BLaER1 (cell line): ENCODE results near the gene SDR42E2.

ENCODE experiments used
- H3K27ac ChIP-seq: shearing (Covaris generic); formaldehyde crosslinking; 2 replicates; pipeline ENCODE4 v1.8.1; 2022
- H3K27me3 ChIP-seq: shearing (Covaris generic); formaldehyde crosslinking; 2 replicates; pipeline ENCODE4 v1.8.1; 2022
- H3K36me3 ChIP-seq: shearing (Covaris generic); formaldehyde crosslinking; 2 replicates; pipeline ENCODE4 v1.8.1; 2022
- H3K4me1 ChIP-seq: shearing (Covaris generic); formaldehyde crosslinking; 2 replicates; pipeline ENCODE4 v1.8.1; 2022
- H3K4me2 ChIP-seq: shearing (Covaris generic); formaldehyde crosslinking; 2 replicates; pipeline ENCODE4 v1.8.1; 2022
- H3K4me3 ChIP-seq: shearing (Covaris generic); formaldehyde crosslinking; 2 replicates; pipeline ENCODE4 v1.8.1; 2022
- H3K9ac ChIP-seq: shearing (Covaris generic); formaldehyde crosslinking; 2 replicates; pipeline ENCODE4 v1.8.1; 2022
- H3K9me3 ChIP-seq: shearing (Covaris generic); formaldehyde crosslinking; 2 replicates; pipeline ENCODE4 v1.8.1; 2022
- H4K20me1 ChIP-seq: shearing (Covaris generic); formaldehyde crosslinking; 2 replicates; pipeline ENCODE4 v1.8.1; 2022
- Cebpa-rat ChIP-seq: shearing (Covaris generic); IDR thresholded peaks from 2 replicates; pipeline ENCODE4 v1.8.1; 2022

The SDR42E2 gene

DNA sequence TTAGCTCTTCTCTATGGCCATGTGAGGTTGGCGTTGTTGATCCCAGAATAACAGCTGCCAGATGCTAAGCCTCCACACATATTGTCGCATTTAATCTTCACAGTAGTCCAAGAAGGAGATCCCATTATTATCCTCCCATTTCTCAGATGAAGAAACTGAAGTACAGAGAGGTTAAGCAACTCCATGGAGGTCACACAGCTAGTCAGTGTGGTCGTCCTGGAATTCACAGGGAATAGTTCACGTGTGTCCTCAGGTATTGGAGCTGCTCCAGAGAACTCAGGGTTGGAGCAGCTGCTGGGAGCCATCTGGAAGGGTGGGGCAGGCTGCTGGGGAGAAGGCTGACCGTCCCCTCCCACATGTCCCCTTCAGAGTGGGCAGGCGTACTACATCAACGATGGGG lies 19.5 kb downstream of the SDR42E2 start:
- no peaks in the 10 kb centered on the region for H3K27me3 ChIP-seq
- H3K9ac ChIP-seq: no peak overlapping the region
- no peak overlapping the region for H3K4me3 ChIP-seq
- no peaks in the 10 kb centered on the region for H3K36me3 ChIP-seq
- H3K9me3 ChIP-seq: no peaks in the 10 kb centered on the region
- H3K4me2 ChIP-seq: no peak overlapping the region
- no peaks in the 10 kb centered on the region for H4K20me1 ChIP-seq
- TF ChIP-seq Cebpa-rat: no peak
- H3K27ac ChIP-seq: no peak overlapping the region
- no peaks in the 10 kb centered on the region for H3K4me1 ChIP-seq

DNA sequence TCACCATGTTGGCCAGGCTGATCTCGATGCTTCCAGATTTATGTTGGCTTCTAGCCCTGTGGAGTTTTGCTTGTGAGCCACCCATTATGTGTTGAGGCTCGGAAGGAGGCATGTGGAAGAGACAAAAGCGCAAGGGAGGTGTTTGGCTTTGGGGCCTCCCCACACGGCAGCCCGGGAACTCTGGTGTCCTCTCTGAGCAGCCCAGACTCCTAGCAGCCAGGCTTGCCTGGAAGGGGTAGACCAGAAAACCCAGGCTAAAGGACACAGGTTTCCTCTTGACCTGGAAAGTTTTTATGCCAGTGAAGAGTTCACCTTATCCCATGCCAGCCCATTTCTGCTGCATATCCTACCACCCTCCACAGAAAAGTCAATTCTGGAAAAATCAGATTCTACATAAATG lies 21.0 kb downstream of the SDR42E2 start:
- no peak overlapping the region for H3K27ac ChIP-seq
- H3K27me3 ChIP-seq: no peaks in the 10 kb centered on the region
- H3K9ac ChIP-seq: no peak overlapping the region
- H3K9me3 ChIP-seq: no peaks in the 10 kb centered on the region
- H3K36me3 ChIP-seq: no peaks in the 10 kb centered on the region
- TF ChIP-seq Cebpa-rat: no peak
- peaks cover 6% of the 10 kb centered on the region for H3K4me1 ChIP-seq
- H3K4me3 ChIP-seq: no peak overlapping the region
- H3K4me2 ChIP-seq: no peak overlapping the region
- no peaks in the 10 kb centered on the region for H4K20me1 ChIP-seq

DNA sequence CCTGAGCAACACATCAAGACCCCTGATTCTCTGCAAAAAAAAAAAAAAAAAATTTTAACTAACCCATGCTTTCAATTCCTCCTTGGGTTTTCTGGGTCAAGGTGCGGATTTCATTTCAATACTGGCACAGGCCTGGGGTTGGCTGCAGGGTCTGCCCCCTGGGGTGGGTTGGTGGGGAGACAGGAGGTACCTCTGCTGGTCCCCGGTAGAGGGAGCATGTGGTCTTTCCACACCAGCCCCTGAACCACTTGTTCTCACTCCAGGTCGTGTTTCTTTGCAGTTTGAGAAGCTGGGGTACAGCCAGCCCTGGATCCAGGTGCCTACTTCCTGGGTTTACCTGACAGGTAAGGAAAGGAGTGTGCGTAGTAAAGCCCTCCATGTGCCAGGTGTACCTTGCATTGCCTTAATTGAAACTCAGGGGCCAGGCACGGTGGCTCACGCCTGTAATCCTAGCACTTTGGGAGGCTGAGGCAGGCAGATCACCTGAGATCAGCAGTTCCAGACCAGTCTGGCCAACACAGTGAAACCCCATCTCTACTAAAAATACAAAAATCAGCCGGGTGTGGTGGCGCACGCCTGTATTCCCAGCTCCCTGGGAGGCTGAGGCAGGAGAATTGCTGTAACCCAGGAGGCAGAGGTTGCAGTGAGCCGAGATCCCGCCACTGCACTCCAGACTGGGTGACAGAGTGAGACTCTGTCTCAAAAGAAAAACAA lies 21.8 kb downstream of the SDR42E2 start:
- no peaks in the 10 kb centered on the region for H4K20me1 ChIP-seq
- no peak overlapping the region for H3K4me2 ChIP-seq
- H3K4me1 ChIP-seq: peaks cover 14% of the 10 kb centered on the region
- H3K27me3 ChIP-seq: no peaks in the 10 kb centered on the region
- no peak for TF ChIP-seq Cebpa-rat
- H3K36me3 ChIP-seq: no peaks in the 10 kb centered on the region
- no peak overlapping the region for H3K9ac ChIP-seq
- H3K9me3 ChIP-seq: no peaks in the 10 kb centered on the region
- no peak overlapping the region for H3K27ac ChIP-seq
- H3K4me3 ChIP-seq: no peak overlapping the region

DNA sequence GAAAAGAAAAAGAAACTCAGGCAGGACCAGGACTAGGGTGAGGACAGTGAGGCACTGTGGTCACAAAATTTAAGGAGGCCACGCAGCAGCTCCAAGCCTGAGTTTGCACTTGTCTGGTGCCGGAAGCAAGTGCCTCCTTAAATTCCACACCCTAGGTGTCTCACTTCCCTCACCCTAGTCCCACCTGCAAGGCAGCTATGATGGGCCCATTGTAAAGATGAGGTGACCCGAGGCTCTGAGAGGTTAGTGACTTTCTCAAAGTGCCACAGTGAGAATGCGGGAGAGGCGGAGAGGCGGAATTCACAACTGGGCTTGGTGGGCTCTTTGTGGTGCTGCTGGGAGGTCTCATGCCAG lies 22.3 kb downstream of the SDR42E2 start:
- Histone ChIP-seq H3K9me3 (no peaks in the 10 kb centered on the region), H3K4me2 (no peak overlapping the region), H3K27ac (no peak overlapping the region), H3K36me3 (no peaks in the 10 kb centered on the region), H3K27me3 (no peaks in the 10 kb centered on the region), H3K9ac (no peak overlapping the region), H3K4me3 (no peak overlapping the region), H3K4me1 (peaks cover 19% of the 10 kb centered on the region), H4K20me1 (no peaks in the 10 kb centered on the region)
- no peak for TF ChIP-seq Cebpa-rat

- Histone ChIP-seq H3K9me3 (no peaks in the 10 kb centered on the region), H3K4me1 (peaks cover 24% of the 10 kb centered on the region), H3K27me3 (no peaks in the 10 kb centered on the region), H3K36me3 (no peaks in the 10 kb centered on the region), H3K9ac (no peak overlapping the region), H3K4me3 (no peak overlapping the region), H3K27ac (no peak overlapping the region), H4K20me1 (no peaks in the 10 kb centered on the region), H3K4me2 (no peak overlapping the region)
- TF ChIP-seq Cebpa-rat: no peak
These were observed 24.2 kb downstream of the SDR42E2 start for GRCh38 chr16:22186517-22186916.

DNA sequence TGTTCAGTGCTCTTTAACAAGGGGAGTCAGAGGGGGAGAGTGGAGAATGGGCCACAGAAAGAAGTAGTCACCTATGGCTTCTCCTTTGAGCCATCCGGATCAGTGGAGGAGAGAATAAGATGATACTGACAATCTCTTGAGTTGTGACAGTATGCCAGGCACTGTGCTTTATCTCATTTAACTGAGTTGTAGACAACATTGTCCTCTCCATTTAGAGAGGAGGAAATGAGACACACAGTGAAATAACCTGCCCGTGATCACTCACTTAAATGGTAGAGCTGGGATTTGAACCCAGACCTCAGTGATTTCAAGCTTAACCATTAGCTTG lies 25.9 kb downstream of the SDR42E2 start:
- H3K27me3 ChIP-seq: peaks cover 7% of the 10 kb centered on the region; the same call in 1 of the 2 replicates
- TF ChIP-seq Cebpa-rat: no peak
- no peak overlapping the region for H3K4me3 ChIP-seq
- H3K27ac ChIP-seq: peak overlapping the region; percentile 82; the same call in 1 of the 2 replicates
- no peaks in the 10 kb centered on the region for H4K20me1 ChIP-seq
- H3K36me3 ChIP-seq: no peaks in the 10 kb centered on the region
- H3K9me3 ChIP-seq: no peaks in the 10 kb centered on the region
- peak overlapping the region; percentile 94 for H3K4me2 ChIP-seq
- H3K4me1 ChIP-seq: peaks cover 40% of the 10 kb centered on the region
- H3K9ac ChIP-seq: peak overlapping the region; percentile 11; the same call in 1 of the 2 replicates

DNA sequence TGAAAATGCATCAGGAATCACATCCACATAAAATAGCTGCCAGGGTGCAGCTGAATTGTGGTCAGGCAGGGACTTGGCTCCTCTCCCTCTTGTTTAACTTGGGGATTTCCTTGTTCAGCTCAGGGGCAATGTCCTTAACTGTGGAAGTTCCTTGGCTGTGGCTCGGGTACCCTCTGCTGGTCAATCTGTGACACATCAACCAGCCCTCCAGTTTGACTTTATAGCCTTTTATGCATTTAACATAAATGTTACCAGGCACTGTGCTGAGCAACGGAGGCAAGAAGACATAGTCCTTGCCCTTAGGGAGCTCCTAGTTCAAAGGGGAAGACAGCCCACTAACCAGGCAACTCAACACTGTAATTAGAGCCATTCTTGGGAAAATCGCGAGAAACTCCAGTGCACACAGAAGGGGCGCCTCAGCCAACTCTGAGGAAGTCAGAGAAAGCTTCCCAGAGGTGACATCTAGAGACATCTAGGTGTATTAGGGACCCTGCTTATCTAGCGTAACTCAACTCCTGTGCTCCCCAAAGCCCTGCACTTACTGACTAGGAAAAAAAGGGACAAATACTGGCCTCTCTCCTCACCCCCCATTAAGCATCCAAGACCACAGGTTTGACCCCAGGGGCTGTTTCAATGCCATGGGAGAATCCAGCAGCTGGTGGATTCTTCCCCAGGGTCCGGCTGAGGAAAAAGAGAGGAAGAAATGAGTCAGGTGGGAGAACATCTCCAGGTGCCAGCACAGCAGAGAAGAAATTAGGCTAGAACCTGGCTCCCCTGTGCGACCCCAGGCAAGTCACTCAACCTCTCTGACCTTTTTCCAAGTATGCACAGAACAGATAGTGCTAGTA lies 26.5 kb downstream of the SDR42E2 start:
- TF ChIP-seq Cebpa-rat: no peak
- peaks cover 13% of the 10 kb centered on the region; the same call in 1 of the 2 replicates for H3K27me3 ChIP-seq
- peak overlapping the region; percentile 81 for H3K4me3 ChIP-seq
- no peaks in the 10 kb centered on the region for H4K20me1 ChIP-seq
- H3K9me3 ChIP-seq: no peaks in the 10 kb centered on the region
- peak overlapping the region; percentile 94 for H3K4me2 ChIP-seq
- peaks cover 40% of the 10 kb centered on the region for H3K4me1 ChIP-seq
- H3K9ac ChIP-seq: peak overlapping the region; percentile 77
- no peaks in the 10 kb centered on the region for H3K36me3 ChIP-seq
- peak overlapping the region; percentile 82 for H3K27ac ChIP-seq

DNA sequence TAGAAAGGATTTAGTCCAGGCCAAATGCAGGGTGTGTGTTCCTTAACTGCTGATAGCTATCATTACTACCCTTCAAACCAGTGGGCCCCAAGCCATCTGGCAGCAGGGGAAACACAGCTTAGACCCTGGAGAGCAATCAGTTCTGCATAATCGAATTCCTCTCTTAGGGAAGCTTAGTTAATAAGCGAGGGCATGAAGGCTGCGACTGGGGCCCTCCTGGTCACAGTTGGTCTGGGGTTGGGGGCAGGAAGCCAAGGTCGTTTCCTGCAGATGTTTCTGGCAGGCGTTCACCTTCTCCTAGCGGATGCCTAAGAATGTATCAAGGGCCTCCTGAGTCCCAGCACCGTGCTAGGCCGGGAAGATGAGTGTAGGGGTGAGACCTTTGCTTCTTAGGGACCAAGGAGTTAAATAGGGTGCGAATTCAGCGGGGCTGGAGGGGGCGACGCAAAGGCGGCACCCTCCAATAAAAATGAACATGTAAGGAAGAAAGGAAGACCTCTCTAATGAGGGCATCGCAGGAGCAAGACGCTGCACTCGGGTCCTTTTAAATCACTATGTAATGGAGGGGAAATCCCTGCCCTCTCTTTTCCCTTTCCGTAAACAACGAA lies 27.3 kb downstream of the SDR42E2 start:
- no peaks in the 10 kb centered on the region for H3K9me3 ChIP-seq
- peaks cover 42% of the 10 kb centered on the region for H3K4me1 ChIP-seq
- H4K20me1 ChIP-seq: no peaks in the 10 kb centered on the region
- peak overlapping the region; percentile 94 for H3K4me2 ChIP-seq
- no peaks in the 10 kb centered on the region for H3K36me3 ChIP-seq
- H3K27me3 ChIP-seq: peaks cover 16% of the 10 kb centered on the region
- H3K4me3 ChIP-seq: peak overlapping the region; percentile 81
- H3K27ac ChIP-seq: peak overlapping the region; percentile 82
- peak overlapping the region; percentile 77 for H3K9ac ChIP-seq
- no peak for TF ChIP-seq Cebpa-rat

GRCh38 chr16:22190081-22190775 lies 27.9 kb downstream of the SDR42E2 start:
- peak overlapping the region; percentile 77 for H3K9ac ChIP-seq
- H3K27ac ChIP-seq: peak overlapping the region; percentile 82
- H4K20me1 ChIP-seq: no peaks in the 10 kb centered on the region
- H3K4me2 ChIP-seq: peak overlapping the region; percentile 94
- H3K9me3 ChIP-seq: no peaks in the 10 kb centered on the region
- no peaks in the 10 kb centered on the region for H3K36me3 ChIP-seq
- H3K4me1 ChIP-seq: peaks cover 48% of the 10 kb centered on the region
- H3K27me3 ChIP-seq: peaks cover 16% of the 10 kb centered on the region
- H3K4me3 ChIP-seq: peak overlapping the region; percentile 81
- no peak for TF ChIP-seq Cebpa-rat
